MM.1S (cell line): Measurements from ENCODE around the gene SLC23A2.

Experiments used
- DNase-seq: peaks from one replicate; pipeline ENCODE4 v3.0.0-alpha.2; 2015
- H2AFZ ChIP-seq: fragments of 300-600 bp; sonication (generic); 2 replicates; pipeline ENCODE4 v1.6.0; 2016; ENCODE audit warnings: antibody characterized with exemption, low read length
- H3F3A ChIP-seq: fragments of 300-600 bp; sonication (generic); 2 replicates; pipeline ENCODE4 v1.6.1; 2016; ENCODE audit warnings: mild to moderate bottlenecking, antibody characterized with exemption, low read length, moderate library complexity, mixed read lengths; ENCODE audit not compliant: insufficient read depth
- H3K27ac ChIP-seq: fragments of 300-600 bp; sonication (generic); 2 replicates; pipeline ENCODE4 v1.5.1; 2016; ENCODE audit warnings: mild to moderate bottlenecking, low read length
- H3K27me3 ChIP-seq: fragments of 300-600 bp; sonication (generic); replicated peaks from 2 replicates; pipeline ENCODE4 v1.6.0; 2016; ENCODE audit warnings: low read length; ENCODE audit not compliant: insufficient read depth
- H3K36me3 ChIP-seq: fragments of 300-600 bp; sonication (generic); replicated peaks from 2 replicates; pipeline ENCODE4 v1.6.1; 2016; ENCODE audit warnings: mild to moderate bottlenecking, low read length, mixed read lengths; ENCODE audit not compliant: insufficient read depth
- H3K4me1 ChIP-seq: fragments of 300-600 bp; sonication (generic); 2 replicates; pipeline ENCODE4 v1.6.1; 2016; ENCODE audit warnings: low read length, mixed read lengths
- H3K4me2 ChIP-seq: fragments of 300-600 bp; sonication (generic); 2 replicates; pipeline ENCODE4 v1.6.0; 2016; ENCODE audit warnings: low read depth, low read length
- H3K4me3 ChIP-seq: fragments of 300-600 bp; sonication (generic); 2 replicates; pipeline ENCODE4 v1.5.1; 2016; ENCODE audit warnings: low read length, mixed read lengths
- H3K79me2 ChIP-seq: fragments of 300-600 bp; sonication (generic); 2 replicates; pipeline ENCODE4 v1.6.1; 2016; ENCODE audit warnings: mixed run types, low read length, mixed read lengths
- H3K9ac ChIP-seq: fragments of 300-600 bp; sonication (generic); 2 replicates; pipeline ENCODE4 v1.6.1; 2016; ENCODE audit warnings: low read length, mixed read lengths
- H3K9me2 ChIP-seq: fragments of 300-600 bp; sonication (generic); replicated peaks from 2 replicates; pipeline ENCODE4 v1.6.1; 2016; ENCODE audit warnings: mild to moderate bottlenecking, low read length, mixed read lengths; ENCODE audit not compliant: insufficient read depth
- H3K9me3 ChIP-seq: fragments of 300-600 bp; sonication (generic); replicated peaks from 2 replicates; pipeline ENCODE4 v1.6.1; 2016; ENCODE audit warnings: mild to moderate bottlenecking, low read length, mixed read lengths; ENCODE audit not compliant: insufficient read depth
- H4K20me1 ChIP-seq: fragments of 300-600 bp; sonication (generic); 2 replicates; pipeline ENCODE4 v1.6.1; 2016; ENCODE audit warnings: mild to moderate bottlenecking, low read length, moderate library complexity, mixed read lengths; ENCODE audit not compliant: insufficient read depth
- EZH2 ChIP-seq: fragments of 300-600 bp; sonication (generic); optimal IDR thresholded peaks from 2 replicates; pipeline ENCODE3; 2017; ENCODE audit warnings: low read depth, mild to moderate bottlenecking, antibody characterized with exemption, low read length, mixed read lengths
- EZH2phosphoT487 ChIP-seq: fragments of 300-600 bp; sonication (generic); IDR thresholded peaks from 2 replicates; pipeline ENCODE4 v1.6.1; 2018; ENCODE audit warnings: antibody characterized with exemption, low read length
- TF ChIP-seq, protein P1 (sequence below): fragments of 300-600 bp; sonication (generic); IDR thresholded peaks from 2 replicates; pipeline ENCODE4 v1.5.1; 2016; ENCODE audit warnings: antibody characterized with exemption, low read length, mixed read lengths

Gene SLC23A2

DNA sequence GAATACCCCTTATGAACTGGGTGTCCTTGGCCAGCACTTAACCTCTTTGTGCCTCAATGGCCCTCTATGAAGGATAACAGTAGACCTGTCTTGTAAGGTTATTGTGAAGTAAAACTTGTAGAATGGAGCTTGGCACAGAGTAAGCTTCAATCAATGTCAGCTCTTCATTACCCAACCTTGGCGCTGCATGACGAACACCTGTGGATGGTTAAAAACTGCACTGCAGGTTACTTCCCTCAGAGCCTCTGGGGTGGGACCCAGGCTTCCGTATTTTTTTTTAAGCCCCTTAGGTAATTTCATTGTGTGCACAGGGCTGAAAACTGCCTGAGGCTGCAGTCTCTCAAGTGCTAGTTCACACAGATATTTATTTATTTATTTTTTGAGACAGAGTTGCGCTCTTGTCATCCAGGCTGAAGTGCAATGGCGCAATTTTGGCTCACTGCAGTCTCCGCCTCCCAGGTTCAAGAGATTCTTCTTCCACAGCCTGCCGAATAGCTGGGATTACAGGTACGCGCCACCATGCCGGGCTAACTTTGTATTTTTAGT, 42.8 kb upstream of the SLC23A2 start:
- no peak overlapping the region for H3K9ac ChIP-seq
- no peak overlapping the region for H3K4me2 ChIP-seq
- H3K79me2 ChIP-seq: no peaks in the 10 kb centered on the region
- H4K20me1 ChIP-seq: no peaks in the 10 kb centered on the region
- no peak overlapping the region for H2AFZ ChIP-seq
- no peak for DNase-seq
- H3K4me1 ChIP-seq: no peaks in the 10 kb centered on the region
- no peaks in the 10 kb centered on the region for H3F3A ChIP-seq
- H3K9me2 ChIP-seq: no peaks in the 10 kb centered on the region
- H3K9me3 ChIP-seq: no peaks in the 10 kb centered on the region
- H3K27ac ChIP-seq: no peak overlapping the region
- no peaks in the 10 kb centered on the region for H3K27me3 ChIP-seq
- no peaks in the 10 kb centered on the region for H3K36me3 ChIP-seq
- no peak overlapping the region for H3K4me3 ChIP-seq
- TF ChIP-seq EZH2phosphoT487: no peak
- no peak for TF ChIP-seq EZH2
- TF ChIP-seq, protein P1, sequence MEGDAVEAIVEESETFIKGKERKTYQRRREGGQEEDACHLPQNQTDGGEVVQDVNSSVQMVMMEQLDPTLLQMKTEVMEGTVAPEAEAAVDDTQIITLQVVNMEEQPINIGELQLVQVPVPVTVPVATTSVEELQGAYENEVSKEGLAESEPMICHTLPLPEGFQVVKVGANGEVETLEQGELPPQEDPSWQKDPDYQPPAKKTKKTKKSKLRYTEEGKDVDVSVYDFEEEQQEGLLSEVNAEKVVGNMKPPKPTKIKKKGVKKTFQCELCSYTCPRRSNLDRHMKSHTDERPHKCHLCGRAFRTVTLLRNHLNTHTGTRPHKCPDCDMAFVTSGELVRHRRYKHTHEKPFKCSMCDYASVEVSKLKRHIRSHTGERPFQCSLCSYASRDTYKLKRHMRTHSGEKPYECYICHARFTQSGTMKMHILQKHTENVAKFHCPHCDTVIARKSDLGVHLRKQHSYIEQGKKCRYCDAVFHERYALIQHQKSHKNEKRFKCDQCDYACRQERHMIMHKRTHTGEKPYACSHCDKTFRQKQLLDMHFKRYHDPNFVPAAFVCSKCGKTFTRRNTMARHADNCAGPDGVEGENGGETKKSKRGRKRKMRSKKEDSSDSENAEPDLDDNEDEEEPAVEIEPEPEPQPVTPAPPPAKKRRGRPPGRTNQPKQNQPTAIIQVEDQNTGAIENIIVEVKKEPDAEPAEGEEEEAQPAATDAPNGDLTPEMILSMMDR: no peak

DNA sequence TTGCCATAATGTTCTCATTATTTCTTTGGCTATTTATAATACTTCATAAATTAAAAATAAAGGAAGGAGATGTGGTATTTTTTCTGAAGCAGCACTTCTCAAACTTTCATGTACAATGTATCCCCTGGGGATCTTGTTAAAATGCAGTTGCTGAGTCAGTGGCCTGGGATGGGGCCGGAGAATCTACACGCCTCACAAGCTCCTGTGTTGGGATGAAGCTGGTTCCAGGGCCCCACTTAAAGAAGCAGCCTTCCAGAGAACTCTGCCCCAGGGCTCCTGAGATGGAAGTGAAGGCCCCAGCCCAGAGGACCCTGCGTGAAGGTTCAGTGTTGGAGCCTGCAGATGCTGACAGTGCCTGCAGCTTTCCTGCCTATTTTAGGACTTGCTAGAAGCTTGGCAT, 40.1 kb upstream of the SLC23A2 start:
- Histone ChIP-seq H3K27ac (no peak overlapping the region), H4K20me1 (no peaks in the 10 kb centered on the region), H2AFZ (no peak overlapping the region), H3K9me2 (no peaks in the 10 kb centered on the region), H3K9ac (no peak overlapping the region), H3K9me3 (no peaks in the 10 kb centered on the region), H3K36me3 (no peaks in the 10 kb centered on the region), H3F3A (no peaks in the 10 kb centered on the region), H3K4me2 (no peak overlapping the region), H3K27me3 (no peaks in the 10 kb centered on the region), H3K79me2 (no peaks in the 10 kb centered on the region), H3K4me3 (no peak overlapping the region), H3K4me1 (no peaks in the 10 kb centered on the region)
- DNase-seq: no peak
- TF ChIP-seq, protein P1: no peak
- TF ChIP-seq EZH2 (no peak), EZH2phosphoT487 (no peak)

DNA sequence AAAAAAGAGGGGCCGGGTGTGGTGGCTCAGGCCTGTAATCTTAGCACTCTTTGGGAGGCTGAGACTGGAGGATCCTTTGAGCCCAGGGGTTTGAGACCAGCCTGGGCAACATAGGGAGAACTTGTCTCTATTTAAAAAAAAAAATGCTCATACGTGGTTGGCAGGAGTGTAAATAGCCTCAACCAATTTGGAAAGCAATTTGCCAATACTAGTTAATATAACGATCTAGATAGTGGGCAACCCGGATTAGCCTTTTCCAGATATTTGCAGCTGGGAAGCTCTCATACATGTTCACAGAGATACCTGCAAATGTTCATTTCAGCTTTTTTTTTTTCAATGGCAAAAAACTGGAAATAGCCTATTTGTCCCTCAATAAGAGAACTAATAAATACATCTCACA, 39.0 kb upstream of the SLC23A2 start:
- Histone ChIP-seq H3K27me3 (no peaks in the 10 kb centered on the region), H3F3A (no peaks in the 10 kb centered on the region), H3K4me2 (no peak overlapping the region), H3K4me1 (no peaks in the 10 kb centered on the region), H3K79me2 (no peaks in the 10 kb centered on the region), H3K27ac (no peak overlapping the region), H2AFZ (no peak overlapping the region), H3K9ac (no peak overlapping the region), H3K4me3 (no peak overlapping the region), H3K36me3 (no peaks in the 10 kb centered on the region), H4K20me1 (no peaks in the 10 kb centered on the region), H3K9me3 (no peaks in the 10 kb centered on the region), H3K9me2 (no peaks in the 10 kb centered on the region)
- no peak for DNase-seq
- TF ChIP-seq EZH2phosphoT487 (no peak), EZH2 (no peak)
- TF ChIP-seq, protein P1: no peak
